CD14-positive monocyte (primary cell): ENCODE measurements around the gene LRRC4B. TPM values are rescaled to one million over a fixed set of nuclear protein-coding genes. Genes with fewer than 3 reads are reported as not detected.

Experiments
- DNase-seq, 3 donors: peaks; one replicate each; pipeline ENCODE4 v3.0.0-alpha.2; 2011 to 2022
- H2AFZ ChIP-seq: 2 replicates; pipeline ENCODE4 v1.6.0; 2012; ENCODE audit warnings: mild to moderate bottlenecking, low read depth, low read length, inconsistent platforms; ENCODE audit not compliant: insufficient read depth, poor library complexity, severe bottlenecking
- H3K27ac ChIP-seq, 2 donors: 1 replicate in 1 of 2; 2 replicates in 1 of 2; pipeline ENCODE4 v1.5.1; 2012 to 2013; ENCODE audit warnings: low read length in 2 of 2, control low read depth in 1 of 2, inconsistent platforms in 1 of 2, low read depth in 1 of 2, mild to moderate bottlenecking in 1 of 2
- H3K27me3 ChIP-seq, 2 donors: one replicate each; pipeline versions ENCODE4 v1.6.0 to v1.6.1; 2011 to 2013; ENCODE audit warnings: low read length in 2 of 2; ENCODE audit not compliant: control insufficient read depth in 2 of 2, insufficient read depth in 2 of 2
- H3K36me3 ChIP-seq, 2 donors: replicated peaks in 1 of 2; 1 replicate in 1 of 2; 2 replicates in 1 of 2; pipeline versions ENCODE4 v1.5.1 to v1.6.1; 2012 to 2013; ENCODE audit warnings: low read length in 2 of 2, control low read depth in 1 of 2, inconsistent platforms in 1 of 2, mild to moderate bottlenecking in 1 of 2; ENCODE audit not compliant: insufficient read depth in 2 of 2, control insufficient read depth in 1 of 2
- H3K4me1 ChIP-seq, 2 donors: 1 replicate in 1 of 2; 2 replicates in 1 of 2; pipeline versions ENCODE4 v1.5.1 to v1.6.1; 2012 to 2013; ENCODE audit warnings: low read length in 2 of 2, control low read depth in 1 of 2, inconsistent platforms in 1 of 2, mild to moderate bottlenecking in 1 of 2, moderate library complexity in 1 of 2; ENCODE audit not compliant: insufficient read depth in 2 of 2, control insufficient read depth in 1 of 2
- H3K4me2 ChIP-seq: replicated peaks from 2 replicates; pipeline ENCODE3; 2012; ENCODE audit warnings: low read length, moderate library complexity, mild to moderate bottlenecking; ENCODE audit not compliant: poor library complexity, severe bottlenecking; ENCODE audit errors: extremely low read depth
- H3K4me3 ChIP-seq, 3 experiments: fragments of 200-600 bp in 1 of 3; sonication (generic) in 1 of 3; replicated peaks in 1 of 3; 1 replicate in 2 of 3; 2 replicates in 1 of 3; pipeline ENCODE4 v1.5.1; 2011 to 2013; ENCODE audit warnings: low read length in 3 of 3, mild to moderate bottlenecking in 3 of 3, control low read depth in 2 of 3, low read depth in 2 of 3, inconsistent platforms in 1 of 3, moderate library complexity in 1 of 3
- H3K79me2 ChIP-seq: 2 replicates; pipeline ENCODE4 v1.6.0; 2012; ENCODE audit warnings: mild to moderate bottlenecking, control low read depth, inconsistent platforms, low read length, moderate library complexity; ENCODE audit not compliant: insufficient read depth
- H3K9ac ChIP-seq: 2 replicates; pipeline ENCODE4 v1.6.0; 2017; ENCODE audit warnings: low read length, mild to moderate bottlenecking; ENCODE audit not compliant: insufficient read depth, poor library complexity, severe bottlenecking
- H3K9me3 ChIP-seq, 2 donors: replicated peaks in 1 of 2; 1 replicate in 1 of 2; 2 replicates in 1 of 2; pipeline versions ENCODE4 v1.5.1 to v1.6.1; 2012 to 2013; ENCODE audit warnings: low read length in 2 of 2, control low read depth in 1 of 2; ENCODE audit not compliant: control insufficient read depth in 1 of 2, insufficient read depth in 1 of 2
- H4K20me1 ChIP-seq: 2 replicates; pipeline ENCODE4 v1.6.0; 2012; ENCODE audit warnings: mild to moderate bottlenecking, low read length, control low read depth, moderate library complexity; ENCODE audit not compliant: insufficient read depth
- H3K27ac Mint-ChIP-seq, 7 donors: one replicate each; pipeline ENCODE4 v1.8.0; 2020; ENCODE audit warnings: mild to moderate bottlenecking in 7 of 7, mixed read lengths in 7 of 7, moderate library complexity in 6 of 7, inconsistent platforms in 2 of 7
- H3K27me3 Mint-ChIP-seq, 3 donors: one replicate each; pipeline ENCODE4 v1.8.0; 2021 to 2022; ENCODE audit warnings: low read depth in 3 of 3, mild to moderate bottlenecking in 3 of 3, mixed read lengths in 3 of 3, moderate library complexity in 3 of 3, inconsistent platforms in 1 of 3
- H3K36me3 Mint-ChIP-seq, 2 donors: one replicate each; pipeline ENCODE4 v1.8.0; 2020; ENCODE audit warnings: mixed read lengths in 2 of 2, inconsistent platforms in 1 of 2, mild to moderate bottlenecking in 1 of 2
- H3K4me1 Mint-ChIP-seq: one replicate; pipeline ENCODE4 v1.8.0; 2020; ENCODE audit warnings: mild to moderate bottlenecking, mixed read lengths
- H3K4me3 Mint-ChIP-seq, 2 donors: one replicate each; pipeline ENCODE4 v1.8.0; 2020; ENCODE audit warnings: mild to moderate bottlenecking in 2 of 2, mixed read lengths in 2 of 2, moderate library complexity in 1 of 2
- H3K9me3 Mint-ChIP-seq, 7 donors: one replicate each; pipeline ENCODE4 v1.8.0; 2020 to 2022; ENCODE audit warnings: mixed read lengths in 7 of 7, mild to moderate bottlenecking in 6 of 7, moderate library complexity in 6 of 7, inconsistent platforms in 2 of 7
- CTCF ChIP-seq: fragments of 200-600 bp; IDR thresholded peaks from one replicate; pipeline ENCODE4 v1.8.0; 2022; ENCODE audit warnings: antibody characterized with exemption, mild to moderate bottlenecking
- WGBS: methylation state at CpG from one replicate; pipeline ENCODE4 v1.1.5; 2013; ENCODE audit warnings: missing lambda C conversion rate; ENCODE audit not compliant: insufficient coverage; 5-methylcytosine and 5-hydroxymethylcytosine counted together
- intact Hi-C, 2 donors: fragments of 100-400 bp; cut with micrococcal nuclease; formaldehyde crosslinking; loops; one replicate each; pipeline versions ENCODE4 v1.15.0 to v1.15.1; 2023
- polyA plus RNA-seq, 3 donors: library from polyadenylated mRNA; depleted of rRNA in 1 of 3; unstranded in 2 of 3; stranded (reverse) in 1 of 3; fragments of 300-500 nt in 2 of 3; fragments of >200 nt in 1 of 3; fragmentation: Illumina TruSeq in 2 of 3; gene quantifications; 1 replicate in 2 of 3; 2 replicates in 1 of 3; pipeline ENCODE4 v1.2.3, GENCODE V29; 2012 to 2021

Gene LRRC4B
- polyA plus RNA-seq, 3 donors, result not detected

GRCh38 chr19:50508843-50509190, 59.4 kb downstream of the LRRC4B start:
- H3K4me3 Mint-ChIP-seq, result no peak overlapping the region

DNA sequence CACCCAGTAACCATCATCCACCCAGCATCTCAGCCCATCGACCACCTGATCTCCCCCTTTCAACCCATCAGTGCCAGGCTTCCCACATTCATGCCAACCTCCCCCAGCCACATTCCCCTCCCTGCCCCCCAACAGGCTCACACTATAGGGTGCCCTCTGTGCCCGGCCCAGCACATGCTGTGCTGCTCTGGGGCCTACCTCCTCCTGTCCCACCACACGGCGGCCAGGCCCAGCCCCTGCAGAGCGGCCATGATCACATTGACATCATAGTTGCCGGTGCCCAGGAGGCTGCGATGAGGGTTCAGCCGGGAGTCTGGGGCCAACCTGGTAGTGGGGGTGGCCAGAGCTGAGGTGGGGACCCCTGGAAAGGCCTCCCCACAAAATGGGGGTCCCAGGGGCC, 60.9 kb downstream of the LRRC4B start:
- Histone ChIP-seq H3K9me3 (no peaks in the 10 kb centered on the region), H3K36me3 (no peaks in the 10 kb centered on the region), H3K27me3 (no peaks in the 10 kb centered on the region), H2AFZ (no peak overlapping the region), H3K27ac (no peak overlapping the region), H3K4me1 (peaks cover 11 to 16% of the 10 kb centered on the region in 2 donors), H3K4me2 (no peak overlapping the region), H3K4me3 (no peak overlapping the region), H3K79me2 (peaks cover 4% of the 10 kb centered on the region), H4K20me1 (no peaks in the 10 kb centered on the region), H3K9ac (no peak overlapping the region)
- no peak for DNase-seq
- Mint-ChIP-seq H3K36me3 (peaks cover 13% of the 10 kb centered on the region in 2 donors), H3K9me3 (no peaks in the 10 kb centered on the region), H3K4me3 (no peak overlapping the region), H3K4me1 (peaks cover 15% of the 10 kb centered on the region), H3K27me3 (peaks cover 0 to 5% (median 0%) of the 10 kb centered on the region in 3 donors), H3K27ac (no peak overlapping the region)
- 100% methylated on average over 4 of the region's 8 CpGs for WGBS
- intact Hi-C loops, result no loop called here
- no peak for TF ChIP-seq CTCF

More at GRCh38 chr19:50508843-50509190, 59.4 kb downstream of the LRRC4B start:
- Histone ChIP-seq H3K27ac (no peak overlapping the region), H3K36me3 (no peaks in the 10 kb centered on the region), H2AFZ (no peak overlapping the region), H3K9me3 (no peaks in the 10 kb centered on the region), H3K27me3 (peaks cover 0 to 2% of the 10 kb centered on the region in 2 donors), H3K9ac (no peak overlapping the region), H3K4me1 (peaks cover 11 to 16% of the 10 kb centered on the region in 2 donors), H3K4me3 (no peak overlapping the region), H3K4me2 (no peak overlapping the region), H3K79me2 (peaks cover 4% of the 10 kb centered on the region), H4K20me1 (no peaks in the 10 kb centered on the region)
- peaks cover 4 to 11% (median 8%) of the 10 kb centered on the region in 3 donors for H3K27me3 Mint-ChIP-seq
- peaks cover 15% of the 10 kb centered on the region for H3K4me1 Mint-ChIP-seq
- 100% methylated on average over 2 of the region's 3 CpGs for WGBS
- no peak for DNase-seq
- peaks cover 13% of the 10 kb centered on the region in 2 donors for H3K36me3 Mint-ChIP-seq
- H3K27ac Mint-ChIP-seq, result peak overlapping the region in 1 of 7 donors; percentile 15
- intact Hi-C loops, result no loop called here
- TF ChIP-seq CTCF, result no peak
- H3K9me3 Mint-ChIP-seq, result no peaks in the 10 kb centered on the region
